Testis (tissue), 3 donors: ENCODE measurements around the gene TBC1D24. TPM values are rescaled to one million over a fixed set of nuclear protein-coding genes. Genes with fewer than 3 reads are reported as not detected.

Experiments
- DNase-seq: peaks from one replicate; pipeline ENCODE4 v3.0.0-alpha.2; 2019
- H3K27ac ChIP-seq, 2 donors: fragments of 200-600 bp; sonication (generic); one replicate each; pipeline ENCODE4 v1.5.1; 2019
- H3K27me3 ChIP-seq: fragments of 200-600 bp; sonication (generic); one replicate; pipeline ENCODE4 v1.5.1; 2019
- H3K36me3 ChIP-seq: fragments of 200-600 bp; sonication (generic); one replicate; pipeline ENCODE4 v1.5.1; 2017; ENCODE audit warnings: low read depth; ENCODE audit errors: missing control alignments
- H3K4me1 ChIP-seq: fragments of 200-600 bp; sonication (generic); one replicate; pipeline ENCODE4 v1.5.1; 2019
- H3K4me3 ChIP-seq, 2 donors: fragments of 200-600 bp; sonication (generic); one replicate each; pipeline ENCODE4 v1.5.1; 2017 to 2019
- H3K9me3 ChIP-seq: fragments of 200-600 bp; sonication (generic); one replicate; pipeline ENCODE4 v1.5.1; 2017
- CTCF ChIP-seq, 3 experiments: fragments of 450-650 bp in 2 of 3; fragments of 200-600 bp in 1 of 3; sonication (generic) in 1 of 3; IDR thresholded peaks; one replicate each; pipeline ENCODE4 v1.5.1; 2016 to 2019; ENCODE audit warnings: antibody characterized with exemption in 3 of 3, mild to moderate bottlenecking in 2 of 3, moderate library complexity in 1 of 3
- POLR2A ChIP-seq: fragments of 450-650 bp; IDR thresholded peaks from one replicate; pipeline ENCODE4 v1.6.1; 2017; ENCODE audit warnings: antibody characterized with exemption, mild to moderate bottlenecking, moderate library complexity
- WGBS, 2 donors: methylation state at CpG; one replicate each; pipeline ENCODE4 v1.1.5; 2018; 5-methylcytosine and 5-hydroxymethylcytosine counted together
- intact Hi-C: fragments of 100-400 bp; cut with DNase I; formaldehyde crosslinking; loops from one replicate; pipeline ENCODE4 v1.15.1; 2023; ENCODE audit warnings: low total_unique reads
- polyA plus RNA-seq: library from polyadenylated mRNA; stranded (reverse); fragments of 350-450 nt; fragmentation: Illumina TruSeq; extraction: RNeasy Lipid Tissue Mini Kit (QIAGEN cat#74804); gene quantifications from one replicate; pipeline ENCODE4 v1.2.3, GENCODE V29; 2014; ENCODE audit warnings: low read depth, low replicate concordance; ENCODE audit not compliant: insufficient read depth
- total RNA-seq, 2 donors: library from RNA; depleted of rRNA; stranded (reverse); fragments of >200 nt; gene quantifications; one replicate each; pipeline ENCODE4 v1.2.3, GENCODE V29; 2016

The TBC1D24 gene
- total and polyA plus RNA-seq, 3 donors from 2014 or later = 5.3 to 13.5 (median 11.2) TPM

- intact Hi-C loops = no loop called here
- H3K27ac ChIP-seq = no peak overlapping the region
Measured at GRCh38 chr16:2499890-2500429, 25.0 kb downstream of the TBC1D24 start.

GRCh38 chr16:2500430-2500917 is 25.5 kb downstream of the TBC1D24 start:
- no peak for DNase-seq
- no peaks in the 10 kb centered on the region for H3K36me3 ChIP-seq
- H3K27ac ChIP-seq = no peak overlapping the region
- H3K27me3 ChIP-seq = no peaks in the 10 kb centered on the region
- 80 to 88% methylated on average over 12 to 20 of the region's 20 CpGs for WGBS, 2 donors
- no peak for TF ChIP-seq CTCF (IDR thresholded peaks at IDR 0.05)
- TF ChIP-seq POLR2A = no peak
- H3K4me1 ChIP-seq = peaks cover 30% of the 10 kb centered on the region
- no peak overlapping the region for H3K4me3 ChIP-seq
- intact Hi-C loops = no loop called here
- H3K9me3 ChIP-seq = no peaks in the 10 kb centered on the region

More at GRCh38 chr16:2499890-2500429, 25.0 kb downstream of the TBC1D24 start:
- Histone ChIP-seq H3K4me1 (peaks cover 30% of the 10 kb centered on the region), H3K4me3 (no peak overlapping the region), H3K27me3 (no peaks in the 10 kb centered on the region), H3K36me3 (no peaks in the 10 kb centered on the region), H3K9me3 (no peaks in the 10 kb centered on the region)
- no peak for DNase-seq
- 93% methylated on average over 15 to 29 of the region's 29 CpGs for WGBS, 2 donors
- TF ChIP-seq POLR2A (no peak), CTCF (IDR thresholded peaks at IDR 0.05) (no peak)

GRCh38 chr16:2500918-2501750 is 26.2 kb downstream of the TBC1D24 start:
- H3K9me3 ChIP-seq = no peaks in the 10 kb centered on the region
- intact Hi-C loops = no loop called here
- peaks cover 30% of the 10 kb centered on the region for H3K4me1 ChIP-seq
- peak; percentile 91 for DNase-seq
- TF ChIP-seq POLR2A (no peak), CTCF (IDR thresholded peaks at IDR 0.05) (peak; percentile 97 to 98 (median 98))
- no peaks in the 10 kb centered on the region for H3K27me3 ChIP-seq
- no peaks in the 10 kb centered on the region for H3K36me3 ChIP-seq
- 47% methylated on average over 23 of the region's 23 CpGs; no CpG with 5 or more reads in 1 of the 2 donors for whole genome bisulfite sequencing, 2 donors
- peak overlapping the region in 1 of 2 donors; percentile 51 for H3K27ac ChIP-seq
- H3K4me3 ChIP-seq = no peak overlapping the region

GRCh38 chr16:2501946-2502895 is 27.3 kb downstream of the TBC1D24 start:
- WGBS, 2 donors = 68 to 86% methylated on average over 7 to 18 of the region's 18 CpGs
- Histone ChIP-seq H3K9me3 (no peaks in the 10 kb centered on the region), H3K4me1 (peaks cover 26% of the 10 kb centered on the region), H3K27ac (no peak overlapping the region), H3K4me3 (no peak overlapping the region), H3K27me3 (no peaks in the 10 kb centered on the region), H3K36me3 (no peaks in the 10 kb centered on the region)
- DNase-seq = no peak
- no peak for TF ChIP-seq CTCF (IDR thresholded peaks at IDR 0.05)
- TF ChIP-seq POLR2A = no peak
- intact Hi-C loops = no loop called here
